Neuron (in vitro differentiated cells): ENCODE results near the gene COX4I2.

ENCODE experiments used
- H2AFZ ChIP-seq: one replicate; pipeline ENCODE4 v1.6.1; 2013; ENCODE audit warnings: low read depth, mild to moderate bottlenecking, inconsistent platforms, low read length, moderate library complexity
- H3K27me3 ChIP-seq: one replicate; pipeline ENCODE4 v1.6.1; 2013; ENCODE audit warnings: low read length; ENCODE audit not compliant: insufficient read depth
- H3K36me3 ChIP-seq: one replicate; pipeline ENCODE4 v1.6.1; 2013; ENCODE audit warnings: low read length; ENCODE audit not compliant: insufficient read depth
- H3K4me1 ChIP-seq: one replicate; pipeline ENCODE4 v1.6.1; 2013; ENCODE audit warnings: low read length; ENCODE audit not compliant: insufficient read depth
- H3K4me3 ChIP-seq: 2 replicates; pipeline ENCODE4 v1.5.1; 2013; ENCODE audit warnings: mild to moderate bottlenecking, low read length, moderate library complexity
- H3K9me3 ChIP-seq: one replicate; pipeline ENCODE4 v1.6.1; 2013; ENCODE audit warnings: low read length

The COX4I2 gene

DNA sequence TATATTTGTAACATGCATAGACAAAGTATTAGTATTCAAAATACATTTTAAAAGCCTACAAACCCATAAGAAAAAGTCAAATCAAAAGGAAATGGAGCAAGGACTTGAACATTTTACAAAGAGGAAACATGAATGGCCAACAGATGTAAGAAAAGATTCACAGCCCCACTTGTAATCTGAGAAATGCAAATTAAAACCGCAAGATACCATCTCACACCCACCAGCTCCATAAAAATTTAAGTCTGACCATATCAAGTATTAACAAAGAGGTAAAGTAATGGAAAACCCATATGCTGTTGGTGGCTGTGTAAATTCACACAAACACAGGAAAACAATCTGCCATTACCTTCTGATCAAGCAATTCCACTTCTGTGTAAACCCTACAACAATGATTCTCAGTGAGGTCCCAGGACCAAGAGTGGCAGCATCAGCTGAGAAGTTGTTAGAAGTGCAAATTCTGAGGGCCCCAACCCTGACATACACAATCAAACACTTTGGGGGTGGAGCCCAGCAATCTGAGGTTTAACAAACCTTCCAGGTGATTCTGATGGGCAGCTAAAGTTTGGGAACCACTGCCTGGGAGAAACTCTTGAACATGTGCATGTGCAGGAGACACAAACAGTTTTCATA lies 54.0 kb downstream of the COX4I2 start:
- Histone ChIP-seq H3K9me3 (peaks cover 3% of the 10 kb centered on the region), H3K4me1 (no peaks in the 10 kb centered on the region), H3K36me3 (peaks cover 40% of the 10 kb centered on the region), H3K4me3 (no peak overlapping the region), H2AFZ (no peak overlapping the region), H3K27me3 (no peaks in the 10 kb centered on the region)

GRCh38 chr20:31693402-31693801 lies 55.7 kb downstream of the COX4I2 start:
- H3K4me3 ChIP-seq, result no peak overlapping the region
- no peaks in the 10 kb centered on the region for H3K4me1 ChIP-seq
- H3K9me3 ChIP-seq, result no peaks in the 10 kb centered on the region
- peaks cover 29% of the 10 kb centered on the region for H3K36me3 ChIP-seq
- no peaks in the 10 kb centered on the region for H3K27me3 ChIP-seq
- no peak overlapping the region for H2AFZ ChIP-seq

DNA sequence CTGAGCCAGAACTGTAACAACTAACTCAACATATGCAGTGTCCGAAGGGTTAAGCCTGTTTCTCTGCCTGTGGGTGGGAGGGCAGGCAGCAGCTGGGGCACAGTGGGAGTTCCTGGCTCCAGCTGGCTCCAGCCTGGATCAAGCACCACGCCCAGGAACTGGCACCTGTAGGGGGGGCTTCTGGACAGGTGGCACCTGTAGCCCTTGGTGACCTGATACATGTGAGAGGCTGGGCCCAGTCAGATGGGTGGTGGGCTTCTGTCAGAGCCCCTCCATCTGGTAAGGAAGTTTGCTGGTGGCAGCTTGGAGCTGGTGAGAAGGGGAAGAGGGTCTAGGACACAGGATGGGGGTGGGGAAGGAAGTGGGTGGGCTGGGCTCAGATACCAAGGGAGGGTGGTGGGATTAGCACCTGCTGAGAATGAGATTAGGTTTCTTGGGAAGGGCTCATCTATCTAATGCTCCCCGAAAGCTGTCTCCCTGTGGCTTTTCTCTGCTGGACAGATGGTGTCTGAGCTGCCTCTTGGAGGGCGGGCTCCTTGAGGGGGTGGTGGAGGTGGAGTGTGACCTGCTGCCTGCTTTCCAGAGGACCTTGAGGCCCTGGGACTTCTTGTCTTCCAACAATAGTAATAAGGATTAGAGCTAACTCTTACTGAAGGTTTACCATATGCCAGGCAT lies 56.4 kb downstream of the COX4I2 start:
- Histone ChIP-seq H3K9me3 (no peaks in the 10 kb centered on the region), H3K27me3 (no peaks in the 10 kb centered on the region), H2AFZ (no peak overlapping the region), H3K4me3 (no peak overlapping the region), H3K4me1 (no peaks in the 10 kb centered on the region), H3K36me3 (peaks cover 24% of the 10 kb centered on the region)
